CD4-positive, alpha-beta T cell treated with Interleukin-17A for 1 hour (primary cell): ENCODE results near the gene AADACL4.

Experiments used
- DNase-seq: peaks from one replicate; pipeline ENCODE4 v3.0.0-alpha.2; 2020

AADACL4 gene

GRCh38 chr1:12643785-12644184, at the start of gene AADACL4:
Gene AADACL4, plus strand, starts transcription at chr1:12644085. Its CDS starts 462 bp downstream, at chr1:12644547.
- no peak for DNase-seq

- no peak for DNase-seq
Observed at GRCh38 chr1:12594490-12594889, 49.4 kb upstream of the AADACL4 start.

GRCh38 chr1:12594966-12595756, 48.7 kb upstream of the AADACL4 start:
- no peak for DNase-seq

- no peak for DNase-seq
Observed at GRCh38 chr1:12595757-12596006, 48.2 kb upstream of the AADACL4 start.

- DNase-seq, result no peak
Observed at GRCh38 chr1:12596007-12596821, 47.7 kb upstream of the AADACL4 start.

GRCh38 chr1:12597792-12598191, 46.1 kb upstream of the AADACL4 start:
- DNase-seq, result no peak

GRCh38 chr1:12598974-12599373, 44.9 kb upstream of the AADACL4 start:
- DNase-seq, result no peak

- DNase-seq, result no peak
Observed at GRCh38 chr1:12599657-12600056, 44.2 kb upstream of the AADACL4 start.

GRCh38 chr1:12600335-12600734, 43.5 kb upstream of the AADACL4 start:
- no peak for DNase-seq

- peak; percentile 72 for DNase-seq
Observed at GRCh38 chr1:12600880-12601633, 42.8 kb upstream of the AADACL4 start.

- no peak for DNase-seq
Observed at GRCh38 chr1:12601700-12602658, 41.9 kb upstream of the AADACL4 start.

- DNase-seq, result no peak
Observed at GRCh38 chr1:12602659-12603024, 41.2 kb upstream of the AADACL4 start.

- DNase-seq, result no peak
Observed at GRCh38 chr1:12603224-12603623, 40.7 kb upstream of the AADACL4 start.

GRCh38 chr1:12604114-12604874, 39.6 kb upstream of the AADACL4 start:
- peak; percentile 78 for DNase-seq

GRCh38 chr1:12604986-12605385, 38.9 kb upstream of the AADACL4 start:
- DNase-seq, result no peak

- no peak for DNase-seq
Observed at GRCh38 chr1:12607263-12607662, 36.6 kb upstream of the AADACL4 start.

GRCh38 chr1:12608311-12608957, 35.5 kb upstream of the AADACL4 start:
- DNase-seq, result no peak

GRCh38 chr1:12609469-12610003, 34.3 kb upstream of the AADACL4 start:
- DNase-seq, result no peak

GRCh38 chr1:12610305-12610935, 33.5 kb upstream of the AADACL4 start:
- DNase-seq, result no peak

GRCh38 chr1:12610941-12611340, 32.9 kb upstream of the AADACL4 start:
- no peak for DNase-seq
